22Rv1 (cell line): ENCODE results near the gene POMT2.

ENCODE experiments used
- ZFX ChIP-seq: fragments of 450-650 bp; IDR thresholded peaks from 2 replicates; pipeline ENCODE4 v1.6.1; 2017; ENCODE audit warnings: antibody characterized with exemption, borderline replicate concordance
- TF ChIP-seq, protein P1 (sequence below): fragments of 450-650 bp; IDR thresholded peaks from 2 replicates; pipeline ENCODE4 v1.5.1; 2017; ENCODE audit warnings: mild to moderate bottlenecking

DNA sequence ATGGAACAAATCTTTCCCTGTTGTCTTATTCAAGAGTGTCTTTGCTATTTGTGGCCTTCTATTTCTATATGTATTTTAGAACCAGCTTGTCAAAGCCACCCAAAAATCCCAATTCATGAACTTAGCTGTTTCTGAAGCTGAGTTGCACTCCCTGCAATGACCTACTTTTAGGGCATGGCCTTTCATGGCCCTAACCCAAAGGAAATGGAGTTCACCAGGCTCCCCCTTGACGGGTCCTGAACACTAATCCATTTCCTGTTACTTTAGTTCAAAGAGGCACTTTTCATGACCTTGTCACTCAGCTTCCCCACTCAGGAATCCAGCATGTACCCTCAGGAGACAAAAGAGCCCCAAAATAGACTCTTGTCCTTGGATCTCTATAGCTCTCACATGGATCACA is 48.6 kb upstream of the POMT2 start:
- TF ChIP-seq, protein P1, sequence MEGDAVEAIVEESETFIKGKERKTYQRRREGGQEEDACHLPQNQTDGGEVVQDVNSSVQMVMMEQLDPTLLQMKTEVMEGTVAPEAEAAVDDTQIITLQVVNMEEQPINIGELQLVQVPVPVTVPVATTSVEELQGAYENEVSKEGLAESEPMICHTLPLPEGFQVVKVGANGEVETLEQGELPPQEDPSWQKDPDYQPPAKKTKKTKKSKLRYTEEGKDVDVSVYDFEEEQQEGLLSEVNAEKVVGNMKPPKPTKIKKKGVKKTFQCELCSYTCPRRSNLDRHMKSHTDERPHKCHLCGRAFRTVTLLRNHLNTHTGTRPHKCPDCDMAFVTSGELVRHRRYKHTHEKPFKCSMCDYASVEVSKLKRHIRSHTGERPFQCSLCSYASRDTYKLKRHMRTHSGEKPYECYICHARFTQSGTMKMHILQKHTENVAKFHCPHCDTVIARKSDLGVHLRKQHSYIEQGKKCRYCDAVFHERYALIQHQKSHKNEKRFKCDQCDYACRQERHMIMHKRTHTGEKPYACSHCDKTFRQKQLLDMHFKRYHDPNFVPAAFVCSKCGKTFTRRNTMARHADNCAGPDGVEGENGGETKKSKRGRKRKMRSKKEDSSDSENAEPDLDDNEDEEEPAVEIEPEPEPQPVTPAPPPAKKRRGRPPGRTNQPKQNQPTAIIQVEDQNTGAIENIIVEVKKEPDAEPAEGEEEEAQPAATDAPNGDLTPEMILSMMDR: no peak
- no peak for TF ChIP-seq ZFX
